Measurements from ENCODE around the gene GRIN2C. TPM values are rescaled to one million over a fixed set of nuclear protein-coding genes. Genes with fewer than 3 reads are reported as not detected.

GRIN2C gene
- total RNA-seq, 2 experiments from 2014 or later, result not detected

DNA sequence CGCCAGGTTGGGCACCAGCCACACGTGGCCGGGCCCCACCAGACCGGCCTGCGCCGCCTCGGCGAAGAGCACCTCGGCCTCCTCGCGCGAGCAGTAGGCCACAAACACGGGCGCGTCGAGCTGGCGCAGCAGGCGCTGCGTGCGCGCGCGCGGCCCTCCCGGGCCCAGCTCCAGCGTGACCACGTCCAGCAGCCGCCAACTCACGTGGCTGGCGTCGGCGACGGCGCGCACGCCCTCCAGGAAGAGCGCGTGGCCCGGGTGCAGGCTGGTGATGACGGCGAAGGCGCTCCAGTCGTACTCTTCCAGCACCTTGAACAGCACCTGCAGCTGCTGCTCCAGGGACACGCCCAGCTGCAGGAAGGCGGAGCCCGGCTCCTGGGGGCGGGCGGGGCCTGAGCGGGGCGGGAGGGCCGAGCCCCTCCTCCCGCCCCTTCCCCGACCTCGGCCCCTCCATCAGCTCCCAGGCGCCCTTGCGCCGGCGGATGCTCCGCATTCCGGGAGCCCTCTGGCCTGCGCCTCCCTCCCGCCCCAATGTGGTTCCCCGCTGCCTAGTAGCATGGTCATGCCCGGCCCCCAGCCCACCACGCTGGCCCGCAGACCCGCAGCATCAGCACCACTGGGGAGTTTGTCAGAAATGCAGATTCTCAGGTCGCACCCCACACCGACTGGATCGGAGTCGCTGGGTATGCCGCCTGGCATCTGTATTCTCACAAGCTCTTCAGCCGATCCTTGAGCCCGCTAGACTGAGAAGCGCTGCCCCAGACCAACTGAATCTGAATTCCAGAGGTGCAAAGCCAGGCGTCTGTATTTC lies 7.2 kb downstream of the GRIN2C start:
- TF ChIP-seq, protein P1, sequence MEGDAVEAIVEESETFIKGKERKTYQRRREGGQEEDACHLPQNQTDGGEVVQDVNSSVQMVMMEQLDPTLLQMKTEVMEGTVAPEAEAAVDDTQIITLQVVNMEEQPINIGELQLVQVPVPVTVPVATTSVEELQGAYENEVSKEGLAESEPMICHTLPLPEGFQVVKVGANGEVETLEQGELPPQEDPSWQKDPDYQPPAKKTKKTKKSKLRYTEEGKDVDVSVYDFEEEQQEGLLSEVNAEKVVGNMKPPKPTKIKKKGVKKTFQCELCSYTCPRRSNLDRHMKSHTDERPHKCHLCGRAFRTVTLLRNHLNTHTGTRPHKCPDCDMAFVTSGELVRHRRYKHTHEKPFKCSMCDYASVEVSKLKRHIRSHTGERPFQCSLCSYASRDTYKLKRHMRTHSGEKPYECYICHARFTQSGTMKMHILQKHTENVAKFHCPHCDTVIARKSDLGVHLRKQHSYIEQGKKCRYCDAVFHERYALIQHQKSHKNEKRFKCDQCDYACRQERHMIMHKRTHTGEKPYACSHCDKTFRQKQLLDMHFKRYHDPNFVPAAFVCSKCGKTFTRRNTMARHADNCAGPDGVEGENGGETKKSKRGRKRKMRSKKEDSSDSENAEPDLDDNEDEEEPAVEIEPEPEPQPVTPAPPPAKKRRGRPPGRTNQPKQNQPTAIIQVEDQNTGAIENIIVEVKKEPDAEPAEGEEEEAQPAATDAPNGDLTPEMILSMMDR (IDR thresholded peaks at IDR 0.05), result no peak
- intact Hi-C loops (cut with micrococcal nuclease), result no loop called here
- Mint-ChIP-seq H3K4me3 (peak overlapping the region; percentile 57), H3K27ac (no peak overlapping the region), H3K4me1 (ENCODE audit: low read depth) (peaks cover 2% of the 10 kb centered on the region), H3K9me3 (no peaks in the 10 kb centered on the region), H3K27me3 (peaks cover 49% of the 10 kb centered on the region), H3K36me3 (ENCODE audit: low read depth) (no peaks in the 10 kb centered on the region)
- ATAC-seq (peak; percentile 84), DNase-seq (peak; percentile 53)
- ChIA-PET CTCF (interaction anchor here (1.0 to 3.2 kb wide), 9 partner anchors 8 to 195 kb away, joined by 3 to 15 read pairs (median 4); no protein-coding TSS in a partner anchor), POLR2A (interaction anchor here (1.3 to 1.4 kb wide), 2 partner anchors 10 to 13 kb away, joined by 3 read pairs; no protein-coding TSS in a partner anchor)

DNA sequence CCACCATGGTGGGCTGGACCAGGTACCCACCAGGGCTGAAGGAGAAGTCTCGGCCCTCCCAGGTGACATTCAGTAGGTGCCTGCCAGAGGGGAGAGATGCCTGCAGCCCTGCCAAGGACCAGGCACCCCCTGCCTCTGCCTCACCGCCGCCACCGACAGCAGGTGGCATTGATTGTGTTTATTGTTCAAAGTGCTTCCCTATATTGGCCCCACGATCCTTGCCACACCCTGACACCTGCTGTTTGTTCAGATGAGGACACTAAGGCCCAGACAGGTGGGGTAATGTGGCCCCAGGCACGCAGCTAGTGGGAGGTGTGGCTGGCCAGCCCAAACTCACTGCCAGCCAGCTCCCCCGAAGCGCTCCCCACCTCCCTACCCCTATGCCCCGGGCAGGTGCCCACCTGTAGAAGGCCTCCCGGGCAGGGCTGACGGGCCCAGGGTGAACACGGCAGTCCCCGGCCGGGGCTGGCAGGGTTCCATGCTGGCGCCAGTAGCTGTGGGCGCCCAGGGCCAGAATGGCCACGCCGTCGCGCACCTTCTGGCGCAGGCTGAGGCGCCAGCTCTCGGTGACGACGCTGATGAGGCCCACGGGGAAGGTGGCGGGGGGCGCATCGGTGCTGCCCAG lies 8.0 kb downstream of the GRIN2C start:
- Mint-ChIP-seq H3K4me3 (no peak overlapping the region), H3K36me3 (ENCODE audit: low read depth) (no peaks in the 10 kb centered on the region), H3K9me3 (no peaks in the 10 kb centered on the region), H3K27me3 (peaks cover 41% of the 10 kb centered on the region), H3K27ac (no peak overlapping the region), H3K4me1 (ENCODE audit: low read depth) (peaks cover 2% of the 10 kb centered on the region)
- ChIA-PET CTCF (interaction anchor here (1.0 to 3.2 kb wide), 10 partner anchors 8 to 194 kb away, joined by 3 to 15 read pairs (median 3); partner anchors contain the start of gene RAB37), POLR2A (interaction anchor here (1.3 to 1.4 kb wide), 2 partner anchors 9 to 14 kb away, joined by 3 read pairs; no protein-coding TSS in a partner anchor)
- intact Hi-C loops (cut with micrococcal nuclease), result no loop called here
- DNase-seq (no peak), ATAC-seq (no peak)
- TF ChIP-seq, protein P1 (IDR thresholded peaks at IDR 0.05), result no peak

DNA sequence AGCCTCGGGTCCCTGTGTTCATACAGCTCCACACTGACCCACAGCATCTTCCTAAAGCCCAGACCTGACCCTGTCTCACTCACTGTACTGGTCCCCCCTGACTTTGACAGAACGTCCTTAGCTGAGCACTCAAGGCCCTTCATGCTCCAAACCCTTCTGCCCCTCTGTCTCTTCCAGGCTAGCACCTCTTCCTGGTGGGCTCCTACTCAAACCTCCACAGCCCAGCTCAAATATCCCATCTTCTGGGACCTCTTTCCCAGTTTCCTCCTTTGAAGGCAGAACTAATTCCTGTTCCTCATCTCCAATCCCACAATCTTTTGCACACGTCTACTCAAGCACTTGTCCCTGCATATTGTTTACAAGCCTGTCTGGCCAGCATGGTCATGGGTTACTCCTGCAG lies 8.8 kb downstream of the GRIN2C start:
- ATAC-seq, result no peak
- ChIA-PET CTCF (interaction anchor here (1.0 to 1.6 kb wide), 3 partner anchors 10 to 114 kb away, joined by 3 to 4 read pairs (median 3); partner anchors contain the start of gene RAB37), POLR2A (no interaction called here)
- intact Hi-C loops (cut with micrococcal nuclease), result no loop called here
- H3K4me3 Mint-ChIP-seq, result no peak overlapping the region
- no peak overlapping the region for H3K27ac Mint-ChIP-seq
- H3K36me3 Mint-ChIP-seq (ENCODE audit: low read depth), result no peaks in the 10 kb centered on the region
- no peak for DNase-seq
- H3K27me3 Mint-ChIP-seq, result peaks cover 40% of the 10 kb centered on the region
- H3K9me3 Mint-ChIP-seq, result no peaks in the 10 kb centered on the region
- TF ChIP-seq, protein P1 (IDR thresholded peaks at IDR 0.05), result no peak
- peaks cover 2% of the 10 kb centered on the region for H3K4me1 Mint-ChIP-seq (ENCODE audit: low read depth)

DNA sequence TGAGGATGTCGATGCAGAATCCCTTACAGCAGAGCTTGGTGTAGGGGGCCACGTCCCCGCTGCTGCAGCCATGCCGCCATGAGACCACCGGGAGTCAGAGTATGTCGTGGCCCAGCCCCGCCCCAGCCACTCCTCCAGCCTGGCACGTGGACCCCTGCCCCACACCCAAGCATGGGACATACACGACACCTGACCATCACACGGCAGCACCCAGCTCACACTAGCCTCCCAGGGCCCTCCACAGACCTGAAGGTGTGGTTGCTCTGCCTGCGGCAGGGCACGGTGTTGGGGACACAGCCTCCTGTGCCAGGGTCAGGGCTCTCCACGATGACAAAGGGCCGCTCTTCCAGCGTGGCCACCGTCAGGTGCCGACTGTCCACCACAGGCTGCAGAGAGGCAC lies 9.4 kb downstream of the GRIN2C start:
- Mint-ChIP-seq H3K4me1 (ENCODE audit: low read depth) (peaks cover 2% of the 10 kb centered on the region), H3K27me3 (peaks cover 35% of the 10 kb centered on the region), H3K9me3 (no peaks in the 10 kb centered on the region), H3K4me3 (no peak overlapping the region), H3K27ac (no peak overlapping the region), H3K36me3 (ENCODE audit: low read depth) (no peaks in the 10 kb centered on the region)
- ATAC-seq (no peak), DNase-seq (no peak)
- intact Hi-C loops (cut with micrococcal nuclease), result no loop called here
- CTCF ChIA-PET, result interaction anchor here (1.0 to 1.6 kb wide), 4 partner anchors 10 to 114 kb away, joined by 3 to 4 read pairs (median 3); partner anchors contain the start of gene RAB37
- TF ChIP-seq, protein P1 (IDR thresholded peaks at IDR 0.05), result no peak
- POLR2A ChIA-PET, result interaction anchor here (0.7 kb wide), 1 partner anchor 30 kb away, joined by 3 read pairs; no protein-coding TSS in a partner anchor

Measured in activated CD8-positive, alpha-beta T cell treated with anti-CD3 and anti-CD28 coated beads for 36 hours (primary cell).